Activated B cell treated with CpG ODN at 0.5 μM for 24 hours (primary cell): Measurements from ENCODE around the gene NPAS3. TPM values are rescaled to one million over a fixed set of nuclear protein-coding genes. Genes with fewer than 3 reads are reported as not detected.

ENCODE experiments used
- ATAC-seq: fragments of 200-7000 bp; cut with Tn5 transposase; one replicate; pipeline ENCODE4 v1.10.0; 2021; ENCODE audit warnings: low read depth, mild to moderate bottlenecking, moderate library complexity
- CTCF ChIA-PET: fragments of 350-600 bp; sonication (Branson Sonifier 250); formaldehyde crosslinking; loops from one replicate; lab custom pipeline; 2021; ENCODE audit warnings: antibody characterized with exemption; lab: Charles Lee
- POLR2A ChIA-PET: fragments of 350-600 bp; sonication (Branson Sonifier 250); formaldehyde crosslinking; loops from one replicate; lab custom pipeline; 2021; ENCODE audit warnings: antibody characterized with exemption; lab: Charles Lee
- DNase-seq: peaks from one replicate; pipeline ENCODE4 v3.0.0; 2022
- H3K27ac Mint-ChIP-seq: one replicate; pipeline ENCODE4 v1.8.0; 2020; ENCODE audit warnings: mixed read lengths
- H3K27me3 Mint-ChIP-seq: one replicate; pipeline ENCODE4 v1.8.0; 2021; ENCODE audit warnings: mixed read lengths
- H3K36me3 Mint-ChIP-seq: one replicate; pipeline ENCODE4 v1.8.0; 2021; ENCODE audit warnings: low read depth, mixed read lengths
- H3K4me1 Mint-ChIP-seq: one replicate; pipeline ENCODE4 v1.8.0; 2021; ENCODE audit warnings: mixed read lengths
- H3K4me3 Mint-ChIP-seq: one replicate; pipeline ENCODE4 v1.8.0; 2020; ENCODE audit warnings: mild to moderate bottlenecking, mixed read lengths
- H3K9me3 Mint-ChIP-seq: one replicate; pipeline ENCODE4 v1.8.0; 2020; ENCODE audit warnings: mixed read lengths
- CTCF ChIP-seq: fragments of 200-600 bp; IDR thresholded peaks from one replicate; pipeline ENCODE4 v1.8.0; 2022; ENCODE audit warnings: antibody characterized with exemption, mild to moderate bottlenecking
- intact Hi-C: fragments of 100-400 bp; cut with micrococcal nuclease; formaldehyde crosslinking; loops from one replicate; pipeline ENCODE4 v1.15.1; 2024
- total RNA-seq: library from RNA; stranded (reverse); gene quantifications from 2 replicates; pipeline ENCODE4 v1.2.3, GENCODE V29; 2022

The NPAS3 gene
- total RNA-seq, 1 donor from 2014 or later: not detected

GRCh38 chr14:33232031-33232430 lies 293.4 kb downstream of the NPAS3 start:
- POLR2A ChIA-PET: no interaction called here
- Mint-ChIP-seq H3K27ac (no peak overlapping the region), H3K9me3 (no peaks in the 10 kb centered on the region), H3K27me3 (no peaks in the 10 kb centered on the region), H3K36me3 (no peaks in the 10 kb centered on the region), H3K4me1 (no peaks in the 10 kb centered on the region), H3K4me3 (no peak overlapping the region)
- TF ChIP-seq CTCF: no peak
- DNase-seq (no peak), ATAC-seq (no peak)
- CTCF ChIA-PET: no interaction called here
- intact Hi-C loops: no loop called here

GRCh38 chr14:33237115-33237740 lies 298.5 kb downstream of the NPAS3 start:
- no peaks in the 10 kb centered on the region for H3K9me3 Mint-ChIP-seq
- ChIA-PET POLR2A (no interaction called here), CTCF (no interaction called here)
- H3K27ac Mint-ChIP-seq: no peak overlapping the region
- intact Hi-C loops: no loop called here
- H3K27me3 Mint-ChIP-seq: no peaks in the 10 kb centered on the region
- H3K4me3 Mint-ChIP-seq: no peak overlapping the region
- DNase-seq (no peak), ATAC-seq (no peak)
- H3K4me1 Mint-ChIP-seq: no peaks in the 10 kb centered on the region
- no peaks in the 10 kb centered on the region for H3K36me3 Mint-ChIP-seq
- no peak for TF ChIP-seq CTCF

GRCh38 chr14:33239465-33239864 lies 300.8 kb downstream of the NPAS3 start:
- no peak for TF ChIP-seq CTCF
- no peaks in the 10 kb centered on the region for H3K36me3 Mint-ChIP-seq
- no peaks in the 10 kb centered on the region for H3K4me1 Mint-ChIP-seq
- no peak for DNase-seq
- no peak for ATAC-seq
- ChIA-PET POLR2A (no interaction called here), CTCF (no interaction called here)
- no peak overlapping the region for H3K4me3 Mint-ChIP-seq
- intact Hi-C loops: no loop called here
- H3K27me3 Mint-ChIP-seq: no peaks in the 10 kb centered on the region
- no peak overlapping the region for H3K27ac Mint-ChIP-seq
- no peaks in the 10 kb centered on the region for H3K9me3 Mint-ChIP-seq

GRCh38 chr14:33240466-33240865 lies 301.8 kb downstream of the NPAS3 start:
- H3K4me1 Mint-ChIP-seq: no peaks in the 10 kb centered on the region
- no peaks in the 10 kb centered on the region for H3K27me3 Mint-ChIP-seq
- DNase-seq (no peak), ATAC-seq (no peak)
- no peak overlapping the region for H3K4me3 Mint-ChIP-seq
- H3K27ac Mint-ChIP-seq: no peak overlapping the region
- peaks cover 2% of the 10 kb centered on the region for H3K9me3 Mint-ChIP-seq
- CTCF ChIA-PET: no interaction called here
- no peak for TF ChIP-seq CTCF
- POLR2A ChIA-PET: no interaction called here
- intact Hi-C loops: no loop called here
- H3K36me3 Mint-ChIP-seq: no peaks in the 10 kb centered on the region

- intact Hi-C loops: no loop called here
- POLR2A ChIA-PET: no interaction called here
- ATAC-seq: no peak
- H3K27ac Mint-ChIP-seq: no peak overlapping the region
- no peaks in the 10 kb centered on the region for H3K27me3 Mint-ChIP-seq
- no peak for TF ChIP-seq CTCF
- CTCF ChIA-PET: no interaction called here
- no peaks in the 10 kb centered on the region for H3K4me1 Mint-ChIP-seq
- H3K36me3 Mint-ChIP-seq: no peaks in the 10 kb centered on the region
- DNase-seq: no peak
- no peak overlapping the region for H3K4me3 Mint-ChIP-seq
- peaks cover 2% of the 10 kb centered on the region for H3K9me3 Mint-ChIP-seq
These were observed 302.7 kb downstream of the NPAS3 start for GRCh38 chr14:33241331-33241730.
